ENCODE results near the gene NES.

The NES gene

GRCh38 chr1:156689035-156689952, 12.1 kb upstream of the NES start:
- H2BK120ac ChIP-seq (ENCODE audit: insufficient read depth, low read length, poor library complexity), result no peak overlapping the region
- H3K27me3 ChIP-seq (ENCODE audit: insufficient read depth, low read length), result no peaks in the 10 kb centered on the region
- H2BK5ac ChIP-seq (ENCODE audit: low read depth, low read length, poor library complexity), result no peak overlapping the region
- no peak overlapping the region for H3K18ac ChIP-seq (ENCODE audit: low read length)
- no peak overlapping the region for H3K9ac ChIP-seq (ENCODE audit: low read length)
- H3K79me1 ChIP-seq (ENCODE audit: low read length), result peaks cover 28% of the 10 kb centered on the region
- H3K14ac ChIP-seq (ENCODE audit: low read length), result no peak overlapping the region
- no peak overlapping the region for H3K23ac ChIP-seq (ENCODE audit: low read length)
- H4K91ac ChIP-seq (ENCODE audit: low read depth, low read length), result peak overlapping the region; percentile 45
- no peak overlapping the region for H3K4ac ChIP-seq (ENCODE audit: low read depth, low read length)
- peak overlapping the region; percentile 81 for H2BK12ac ChIP-seq (ENCODE audit: low read length)
- peak overlapping the region; percentile 28 for H3K4me2 ChIP-seq (ENCODE audit: low read length)
- no peak overlapping the region for H2AK5ac ChIP-seq (ENCODE audit: low read length)
- peak overlapping the region; percentile 32 for H4K8ac ChIP-seq (ENCODE audit: low read depth, low read length)
- no peaks in the 10 kb centered on the region for H3K36me3 ChIP-seq (ENCODE audit: control insufficient read depth in 1 of 2, insufficient read depth in 2 of 2, low read length in 2 of 2)
- H3K9me3 ChIP-seq (ENCODE audit: insufficient read depth, low read depth, low read length), result no peaks in the 10 kb centered on the region
- DNase-seq, result peak; percentile 77 to 90
- peak overlapping the region; percentile 61 for H2AFZ ChIP-seq (ENCODE audit: insufficient read depth, low read length, poor library complexity)
- H4K12ac ChIP-seq (ENCODE audit: low read depth, low read length), result no peak overlapping the region
- peaks cover 40 to 47% of the 10 kb centered on the region in 2 experiments for H3K4me1 ChIP-seq (ENCODE audit: control insufficient read depth in 1 of 2, insufficient read depth in 2 of 2, low read length in 2 of 2)
- no peak overlapping the region for H3K27ac ChIP-seq (ENCODE audit: low read depth, low read length)
- H3K79me2 ChIP-seq (ENCODE audit: control insufficient read depth, insufficient read depth, low read length, poor library complexity), result peaks cover 3% of the 10 kb centered on the region
- no CpG with 5 or more reads among the region's 23 CpGs for WGBS (ENCODE audit: extremely low coverage, insufficient coverage, insufficient read length)
- H3K4me3 ChIP-seq (ENCODE audit: low read depth, low read length), result no peak overlapping the region

DNA sequence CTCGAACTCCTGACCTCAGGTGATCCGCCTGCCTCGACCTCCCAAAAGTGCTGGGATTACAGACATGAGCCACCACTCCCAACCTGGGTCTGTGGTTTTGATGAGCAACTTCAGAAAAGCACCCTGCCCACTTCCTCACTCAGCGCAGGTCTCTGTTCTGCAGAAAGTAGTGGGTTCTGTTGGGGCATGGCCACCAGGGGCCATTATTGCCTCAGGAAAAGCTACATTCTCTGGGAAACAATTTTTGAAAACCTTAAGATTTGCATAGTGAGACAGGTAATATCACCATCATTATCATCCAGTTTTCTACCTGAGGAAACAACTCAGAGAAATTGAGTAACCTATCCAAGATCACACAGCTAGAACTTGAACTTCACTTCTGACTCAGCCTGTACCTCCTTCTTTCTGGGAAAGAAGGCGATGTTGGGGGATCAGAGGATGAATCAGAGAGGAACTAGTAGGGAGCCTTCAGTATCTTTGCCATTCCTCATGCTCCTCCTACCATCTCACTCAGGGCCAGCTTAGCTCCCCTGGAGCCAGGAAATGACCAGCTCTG, 7.1 kb upstream of the NES start:
- no peak overlapping the region for H2BK12ac ChIP-seq (ENCODE audit: low read length)
- no peaks in the 10 kb centered on the region for H3K79me1 ChIP-seq (ENCODE audit: low read length)
- no CpG with 5 or more reads among the region's 5 CpGs for WGBS (ENCODE audit: extremely low coverage, insufficient coverage, insufficient read length)
- H3K4me2 ChIP-seq (ENCODE audit: low read length), result no peak overlapping the region
- H2AFZ ChIP-seq (ENCODE audit: insufficient read depth, low read length, poor library complexity), result no peak overlapping the region
- no peak overlapping the region for H3K14ac ChIP-seq (ENCODE audit: low read length)
- no peak overlapping the region for H3K9ac ChIP-seq (ENCODE audit: low read length)
- H3K18ac ChIP-seq (ENCODE audit: low read length), result no peak overlapping the region
- no peak overlapping the region for H2AK5ac ChIP-seq (ENCODE audit: low read length)
- no peak overlapping the region for H4K12ac ChIP-seq (ENCODE audit: low read depth, low read length)
- H3K79me2 ChIP-seq (ENCODE audit: control insufficient read depth, insufficient read depth, low read length, poor library complexity), result no peaks in the 10 kb centered on the region
- H3K4me1 ChIP-seq (ENCODE audit: control insufficient read depth in 1 of 2, insufficient read depth in 2 of 2, low read length in 2 of 2), result peaks cover 2% of the 10 kb centered on the region in 2 experiments
- no peak overlapping the region for H4K91ac ChIP-seq (ENCODE audit: low read depth, low read length)
- H2BK5ac ChIP-seq (ENCODE audit: low read depth, low read length, poor library complexity), result no peak overlapping the region
- no peaks in the 10 kb centered on the region for H3K9me3 ChIP-seq (ENCODE audit: insufficient read depth, low read depth, low read length)
- H4K8ac ChIP-seq (ENCODE audit: low read depth, low read length), result no peak overlapping the region
- H3K4me3 ChIP-seq (ENCODE audit: low read depth, low read length), result no peak overlapping the region
- DNase-seq, result peak; percentile 24 to 26
- H3K23ac ChIP-seq (ENCODE audit: low read length), result no peak overlapping the region
- no peak overlapping the region for H3K27ac ChIP-seq (ENCODE audit: low read depth, low read length)
- H3K4ac ChIP-seq (ENCODE audit: low read depth, low read length), result no peak overlapping the region
- H2BK120ac ChIP-seq (ENCODE audit: insufficient read depth, low read length, poor library complexity), result no peak overlapping the region
- H3K27me3 ChIP-seq (ENCODE audit: insufficient read depth, low read length), result no peaks in the 10 kb centered on the region
- H3K36me3 ChIP-seq (ENCODE audit: control insufficient read depth in 1 of 2, insufficient read depth in 2 of 2, low read length in 2 of 2), result no peaks in the 10 kb centered on the region

DNA sequence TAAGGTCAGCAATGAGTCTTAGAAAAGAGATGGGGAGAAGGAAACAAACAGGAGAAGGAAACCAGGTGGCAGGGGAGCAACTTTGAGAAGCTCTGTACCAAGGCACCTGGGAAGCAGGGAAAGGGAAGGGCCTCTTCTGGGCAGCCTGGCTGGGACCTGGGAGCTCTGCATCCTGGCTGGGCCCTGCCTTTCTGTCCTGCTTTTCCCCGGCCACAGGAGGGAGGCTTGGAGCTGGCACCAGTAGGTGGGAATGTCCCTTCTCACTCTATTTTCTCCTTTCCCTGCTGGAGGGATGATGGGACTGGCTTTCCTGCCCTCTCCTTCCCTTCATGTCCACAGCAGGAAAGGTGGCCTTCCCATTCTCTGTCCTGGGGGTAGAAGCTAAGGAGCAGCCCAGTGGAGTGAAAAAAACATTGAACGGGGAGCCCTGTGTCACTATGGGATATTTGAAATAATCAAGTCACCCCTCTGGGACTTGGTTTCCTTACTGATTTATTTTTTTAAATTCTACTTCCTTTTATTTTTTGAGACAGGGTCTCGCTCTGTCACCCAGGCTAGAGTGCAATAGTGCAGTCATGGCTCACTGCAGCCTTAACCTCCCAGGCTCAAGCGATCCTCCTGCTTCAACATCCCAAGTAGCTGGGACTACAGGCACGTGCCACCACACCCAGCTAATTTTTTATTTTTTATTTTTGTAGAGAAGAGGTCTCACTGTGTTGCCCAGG, 5.1 kb upstream of the NES start:
- Histone ChIP-seq H3K9me3 (ENCODE audit: insufficient read depth, low read depth, low read length) (no peaks in the 10 kb centered on the region), H3K79me1 (ENCODE audit: low read length) (peaks cover 4% of the 10 kb centered on the region), H3K23ac (ENCODE audit: low read length) (no peak overlapping the region), H2BK5ac (ENCODE audit: low read depth, low read length, poor library complexity) (no peak overlapping the region), H2AK5ac (ENCODE audit: low read length) (no peak overlapping the region), H2AFZ (ENCODE audit: insufficient read depth, low read length, poor library complexity) (no peak overlapping the region), H3K4me2 (ENCODE audit: low read length) (no peak overlapping the region), H3K27me3 (ENCODE audit: insufficient read depth, low read length) (no peaks in the 10 kb centered on the region), H3K4ac (ENCODE audit: low read depth, low read length) (no peak overlapping the region), H2BK12ac (ENCODE audit: low read length) (no peak overlapping the region), H4K91ac (ENCODE audit: low read depth, low read length) (no peak overlapping the region), H3K14ac (ENCODE audit: low read length) (no peak overlapping the region), H4K12ac (ENCODE audit: low read depth, low read length) (no peak overlapping the region), H3K4me3 (ENCODE audit: low read depth, low read length) (no peak overlapping the region), H3K18ac (ENCODE audit: low read length) (no peak overlapping the region), H3K27ac (ENCODE audit: low read depth, low read length) (no peak overlapping the region), H4K8ac (ENCODE audit: low read depth, low read length) (no peak overlapping the region), H3K79me2 (ENCODE audit: control insufficient read depth, insufficient read depth, low read length, poor library complexity) (no peaks in the 10 kb centered on the region), H3K36me3 (ENCODE audit: control insufficient read depth in 1 of 2, insufficient read depth in 2 of 2, low read length in 2 of 2) (no peaks in the 10 kb centered on the region), H3K4me1 (ENCODE audit: control insufficient read depth in 1 of 2, insufficient read depth in 2 of 2, low read length in 2 of 2) (peaks cover 2 to 6% of the 10 kb centered on the region in 2 experiments), H3K9ac (ENCODE audit: low read length) (no peak overlapping the region), H2BK120ac (ENCODE audit: insufficient read depth, low read length, poor library complexity) (no peak overlapping the region)
- no CpG with 5 or more reads among the region's 5 CpGs for WGBS (ENCODE audit: extremely low coverage, insufficient coverage, insufficient read length)
- no peak for DNase-seq

- Histone ChIP-seq H3K4ac (ENCODE audit: low read depth, low read length) (no peak overlapping the region), H2BK5ac (ENCODE audit: low read depth, low read length, poor library complexity) (no peak overlapping the region), H3K79me1 (ENCODE audit: low read length) (peaks cover 12% of the 10 kb centered on the region), H3K27ac (ENCODE audit: low read depth, low read length) (no peak overlapping the region), H2AK5ac (ENCODE audit: low read length) (no peak overlapping the region), H3K4me1 (ENCODE audit: control insufficient read depth in 1 of 2, insufficient read depth in 2 of 2, low read length in 2 of 2) (peaks cover 2 to 11% of the 10 kb centered on the region in 2 experiments), H4K12ac (ENCODE audit: low read depth, low read length) (no peak overlapping the region), H3K9ac (ENCODE audit: low read length) (peak overlapping the region; percentile 49), H4K91ac (ENCODE audit: low read depth, low read length) (no peak overlapping the region), H3K18ac (ENCODE audit: low read length) (no peak overlapping the region), H2BK120ac (ENCODE audit: insufficient read depth, low read length, poor library complexity) (no peak overlapping the region), H3K36me3 (ENCODE audit: control insufficient read depth in 1 of 2, insufficient read depth in 2 of 2, low read length in 2 of 2) (no peaks in the 10 kb centered on the region), H2BK12ac (ENCODE audit: low read length) (no peak overlapping the region), H3K27me3 (ENCODE audit: insufficient read depth, low read length) (no peaks in the 10 kb centered on the region), H3K4me2 (ENCODE audit: low read length) (no peak overlapping the region), H3K14ac (ENCODE audit: low read length) (no peak overlapping the region), H2AFZ (ENCODE audit: insufficient read depth, low read length, poor library complexity) (no peak overlapping the region), H3K23ac (ENCODE audit: low read length) (no peak overlapping the region), H3K9me3 (ENCODE audit: insufficient read depth, low read depth, low read length) (no peaks in the 10 kb centered on the region), H4K8ac (ENCODE audit: low read depth, low read length) (no peak overlapping the region), H3K4me3 (ENCODE audit: low read depth, low read length) (peak overlapping the region; percentile 38), H3K79me2 (ENCODE audit: control insufficient read depth, insufficient read depth, low read length, poor library complexity) (peaks cover 7% of the 10 kb centered on the region)
- WGBS (ENCODE audit: extremely low coverage, insufficient coverage, insufficient read length), result no CpG with 5 or more reads among the region's 8 CpGs
- no peak for DNase-seq
These were observed 4.2 kb upstream of the NES start for GRCh38 chr1:156681196-156681960.
